ENCODE results near the gene DPH2. TPM values are rescaled to one million over a fixed set of nuclear protein-coding genes. Genes with fewer than 3 reads are reported as not detected.

DPH2 gene
- total and polyA plus RNA-seq, 2 of the 8 experiments (the other 6 are each of a cell fraction or from before 2014, with no cell fraction given): 64.9 to 92.1 TPM

- Histone ChIP-seq H2BK120ac (replicated peaks; ENCODE audit: low read depth, low read length) (no peak overlapping the region), H2BK12ac (ENCODE audit: low read depth, low read length) (no peak overlapping the region), H3K23me2 (ENCODE audit: low read depth, low read length) (peaks cover 10% of the 10 kb centered on the region; the same call in 1 of the 2 replicates), H2BK20ac (ENCODE audit: low read length) (no peak overlapping the region), H3K36me3 (ENCODE audit: control insufficient read depth in 2 of 4, insufficient read depth in 4 of 4, low read length in 3 of 4) (peaks cover 0 to 4% (median 0%) of the 10 kb centered on the region in 4 experiments; a peak in 1 of 8 replicates), H3K27me3 (replicated peaks in 1 of 4; ENCODE audit: control insufficient read depth in 3 of 4, extremely low read depth in 1 of 4, insufficient read depth in 3 of 4, low read length in 3 of 4) (no peaks in the 10 kb centered on the region), H3K4me2 (ENCODE audit: insufficient read depth in 1 of 2, low read depth in 2 of 2, low read length in 2 of 2) (no peak overlapping the region), H4K20me1 (replicated peaks in 1 of 2; ENCODE audit: control insufficient read depth in 1 of 2, insufficient read depth in 2 of 2, low read length in 2 of 2) (peaks cover 0 to 5% of the 10 kb centered on the region in 2 experiments), H3K14ac (ENCODE audit: insufficient read length) (no peak overlapping the region), H3K27ac (ENCODE audit: low read depth, low read length) (no peak overlapping the region), H3K4me1 (replicated peaks in 1 of 4; ENCODE audit: control insufficient read depth in 3 of 4, insufficient read depth in 4 of 4, low read length in 3 of 4) (no peaks in the 10 kb centered on the region), H3K79me1 (ENCODE audit: low read depth, low read length) (no peaks in the 10 kb centered on the region), H3K23ac (ENCODE audit: insufficient read length) (no peak overlapping the region), H2BK15ac (ENCODE audit: low read length) (no peak overlapping the region), H2BK5ac (ENCODE audit: low read depth, low read length) (no peak overlapping the region), H3K9me3 (ENCODE audit: insufficient read depth in 2 of 2, low read depth in 1 of 2, low read length in 1 of 2) (no peaks in the 10 kb centered on the region), H2AK5ac (ENCODE audit: low read depth, low read length) (no peak overlapping the region), H4K8ac (ENCODE audit: extremely low read depth, insufficient read depth, low read length) (no peak overlapping the region), H3K79me2 (ENCODE audit: control insufficient read depth in 1 of 2, insufficient read depth in 2 of 2, low read length in 2 of 2) (peaks cover 0 to 3% of the 10 kb centered on the region in 2 experiments; a peak in 2 of 4 replicates), H4K91ac (replicated peaks; ENCODE audit: insufficient read length, low read length) (no peak overlapping the region), H3K4me3 (ENCODE audit: extremely low read depth in 1 of 4, insufficient read depth in 2 of 4, low read depth in 3 of 4, low read length in 4 of 4) (no peak overlapping the region), H4K5ac (ENCODE audit: insufficient read length, low read depth, low read length) (no peak overlapping the region), H3K18ac (ENCODE audit: extremely low read depth, low read length) (no peak overlapping the region), H3K4ac (replicated peaks; ENCODE audit: insufficient read length, low read depth, low read length) (no peak overlapping the region), H3K9ac (replicated peaks in 1 of 4; ENCODE audit: extremely low read depth in 1 of 4, low read depth in 3 of 4, low read length in 3 of 4) (no peak overlapping the region), H2AFZ (ENCODE audit: low read length) (no peak overlapping the region), H3K56ac (replicated peaks; ENCODE audit: insufficient read length, low read depth, low read length) (no peak overlapping the region)
- ChIA-PET CTCF (ENCODE audit: partially characterized antibody) (interaction anchor here (9.2 kb wide), 1 partner anchor 19 kb away, joined by 79 read pairs; the partner anchor contains the start of gene IPO13), POLR2A (ENCODE audit: partially characterized antibody) (no interaction called here)
- no peak for FAIRE-seq
- WGBS, 2 experiments (ENCODE audit: extremely low coverage in 1 of 2, insufficient coverage in 1 of 2, insufficient read length in 1 of 2, insufficient replicate concordance in 2 of 2, low coverage in 1 of 2, low lambda C conversion rate in 2 of 2, missing lambda C conversion rate in 1 of 2): 97% methylated on average over 2 of the region's 3 CpGs; no CpG with 5 or more reads in 1 of the 2 experiments
- TF ChIP-seq POLR2AphosphoS5 (IDR thresholded peaks at IDR 0.05; ENCODE audit: low read depth, low read length): no peak
- TF ChIP-seq RXRA (IDR thresholded peaks at IDR 0.05; ENCODE audit: insufficient read depth, low read depth, low read length): no peak
- TF ChIP-seq CBX5 (IDR thresholded peaks at IDR 0.05; ENCODE audit: low read depth, low read length): no peak
- no peak for TF ChIP-seq ZNF274 (IDR thresholded peaks at IDR 0.05; ENCODE audit: borderline replicate concordance, extremely low read depth, low read length)
- no peak for TF ChIP-seq MAFK (IDR thresholded peaks at IDR 0.05; ENCODE audit: low read depth, low read length)
- no peak for TF ChIP-seq JUN (IDR thresholded peaks at IDR 0.05; ENCODE audit: low read depth, low read length)
- no peak for TF ChIP-seq GABPA (IDR thresholded peaks at IDR 0.05; ENCODE audit: borderline replicate concordance, insufficient read depth, low read length)
- no peak for TF ChIP-seq CEBPB (IDR thresholded peaks at IDR 0.05; ENCODE audit: low read depth, low read length)
- TF ChIP-seq MAX (IDR thresholded peaks at IDR 0.05): no peak
- TF ChIP-seq SUZ12 (IDR thresholded peaks at IDR 0.05; ENCODE audit: low read length): no peak
- TF ChIP-seq ATF3 (IDR thresholded peaks at IDR 0.05; ENCODE audit: insufficient read depth, low read depth, low read length): no peak
- no peak for TF ChIP-seq PHF8 (conservative IDR thresholded peaks at IDR 0.05; ENCODE audit: low read depth, low read length)
- TF ChIP-seq TBP (IDR thresholded peaks at IDR 0.05; ENCODE audit: low read depth, low read length): no peak
- no peak for TF ChIP-seq KDM1A (IDR thresholded peaks at IDR 0.05; ENCODE audit: borderline replicate concordance, low read length)
- no peak for DNase-seq (ENCODE audit: low read depth in 1 of 2, low spot score in 2 of 2)
These were observed 4.5 kb upstream of the DPH2 start for GRCh38 chr1:43965316-43965715.

Data from H1 (cell line).